Measurements from ENCODE around the gene DRC7. TPM values are rescaled to one million over a fixed set of nuclear protein-coding genes. Genes with fewer than 3 reads are reported as not detected.

The DRC7 gene
- total RNA-seq, 4 donors from 2014 or later: not detected

DNA sequence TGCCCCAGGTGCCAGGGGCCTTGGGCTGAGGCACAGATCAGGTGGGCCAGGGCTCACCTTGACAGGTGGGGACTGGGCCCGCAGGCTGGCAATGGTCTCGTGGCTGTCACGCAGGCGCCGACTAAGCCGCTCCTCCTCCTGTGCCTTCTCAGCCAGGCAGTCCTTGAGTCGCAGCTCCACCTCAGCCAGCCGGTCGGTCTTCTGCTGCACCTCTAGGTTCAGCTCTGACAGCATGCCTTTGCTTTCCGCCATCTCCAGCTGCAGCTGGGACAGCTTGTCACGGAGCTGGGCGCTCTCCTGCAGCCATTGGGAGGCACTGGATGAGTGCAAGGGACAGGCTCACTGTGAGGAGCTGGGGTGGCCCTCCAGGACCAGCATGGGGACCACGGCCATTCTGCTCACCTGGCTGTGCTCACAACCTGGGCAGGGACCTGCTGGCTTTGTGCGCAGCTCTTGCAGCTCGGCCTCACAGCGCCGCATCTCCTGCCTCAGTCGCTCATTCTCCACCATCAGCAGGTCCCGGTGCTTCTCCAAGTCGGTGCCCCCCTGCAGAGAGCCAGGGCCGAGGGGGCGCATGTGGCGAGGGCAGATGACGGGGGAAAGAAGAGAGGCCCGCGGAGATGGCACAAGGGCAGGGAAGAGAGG lies 76.7 kb downstream of the DRC7 start:
- DNase-seq: no peak
- Histone ChIP-seq H3K9me3 (no peaks in the 10 kb centered on the region), H3K36me3 (peaks cover 0 to 49% (median 0%) of the 10 kb centered on the region in 3 donors), H3K4me1 (no peaks in the 10 kb centered on the region), H3K27me3 (no peaks in the 10 kb centered on the region), H3K4me3 (no peak overlapping the region), H3K27ac (no peak overlapping the region)
- TF ChIP-seq POLR2A (IDR thresholded peaks at IDR 0.05): no peak
- TF ChIP-seq, protein P1, sequence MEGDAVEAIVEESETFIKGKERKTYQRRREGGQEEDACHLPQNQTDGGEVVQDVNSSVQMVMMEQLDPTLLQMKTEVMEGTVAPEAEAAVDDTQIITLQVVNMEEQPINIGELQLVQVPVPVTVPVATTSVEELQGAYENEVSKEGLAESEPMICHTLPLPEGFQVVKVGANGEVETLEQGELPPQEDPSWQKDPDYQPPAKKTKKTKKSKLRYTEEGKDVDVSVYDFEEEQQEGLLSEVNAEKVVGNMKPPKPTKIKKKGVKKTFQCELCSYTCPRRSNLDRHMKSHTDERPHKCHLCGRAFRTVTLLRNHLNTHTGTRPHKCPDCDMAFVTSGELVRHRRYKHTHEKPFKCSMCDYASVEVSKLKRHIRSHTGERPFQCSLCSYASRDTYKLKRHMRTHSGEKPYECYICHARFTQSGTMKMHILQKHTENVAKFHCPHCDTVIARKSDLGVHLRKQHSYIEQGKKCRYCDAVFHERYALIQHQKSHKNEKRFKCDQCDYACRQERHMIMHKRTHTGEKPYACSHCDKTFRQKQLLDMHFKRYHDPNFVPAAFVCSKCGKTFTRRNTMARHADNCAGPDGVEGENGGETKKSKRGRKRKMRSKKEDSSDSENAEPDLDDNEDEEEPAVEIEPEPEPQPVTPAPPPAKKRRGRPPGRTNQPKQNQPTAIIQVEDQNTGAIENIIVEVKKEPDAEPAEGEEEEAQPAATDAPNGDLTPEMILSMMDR (IDR thresholded peaks at IDR 0.05): no peak

DNA sequence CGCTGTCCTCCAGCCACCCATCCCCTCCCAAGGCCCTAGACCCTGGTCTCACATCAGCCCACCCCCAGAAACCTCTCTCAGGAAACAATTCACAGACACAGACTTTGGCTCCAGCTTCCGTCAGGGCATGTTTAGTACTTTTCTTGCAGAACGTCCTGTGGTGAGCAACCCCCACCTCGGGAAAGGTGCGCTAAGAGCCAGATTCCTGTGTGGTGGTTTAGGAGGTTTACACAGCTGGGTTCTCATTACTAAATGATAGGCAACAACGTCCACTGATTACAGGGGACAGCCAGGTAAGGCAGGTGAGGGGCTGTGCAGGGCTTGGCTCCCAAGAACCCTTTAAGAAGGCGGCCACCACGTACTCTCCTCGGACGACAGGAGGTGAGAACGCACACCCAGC lies 78.4 kb downstream of the DRC7 start:
- no peak for TF ChIP-seq POLR2A (IDR thresholded peaks at IDR 0.05)
- TF ChIP-seq, protein P1 (IDR thresholded peaks at IDR 0.05): no peak
- Histone ChIP-seq H3K27ac (no peak overlapping the region), H3K27me3 (no peaks in the 10 kb centered on the region), H3K4me3 (no peak overlapping the region), H3K4me1 (no peaks in the 10 kb centered on the region), H3K36me3 (peaks cover 0 to 33% (median 0%) of the 10 kb centered on the region in 3 donors), H3K9me3 (no peaks in the 10 kb centered on the region)
- no peak for DNase-seq

DNA sequence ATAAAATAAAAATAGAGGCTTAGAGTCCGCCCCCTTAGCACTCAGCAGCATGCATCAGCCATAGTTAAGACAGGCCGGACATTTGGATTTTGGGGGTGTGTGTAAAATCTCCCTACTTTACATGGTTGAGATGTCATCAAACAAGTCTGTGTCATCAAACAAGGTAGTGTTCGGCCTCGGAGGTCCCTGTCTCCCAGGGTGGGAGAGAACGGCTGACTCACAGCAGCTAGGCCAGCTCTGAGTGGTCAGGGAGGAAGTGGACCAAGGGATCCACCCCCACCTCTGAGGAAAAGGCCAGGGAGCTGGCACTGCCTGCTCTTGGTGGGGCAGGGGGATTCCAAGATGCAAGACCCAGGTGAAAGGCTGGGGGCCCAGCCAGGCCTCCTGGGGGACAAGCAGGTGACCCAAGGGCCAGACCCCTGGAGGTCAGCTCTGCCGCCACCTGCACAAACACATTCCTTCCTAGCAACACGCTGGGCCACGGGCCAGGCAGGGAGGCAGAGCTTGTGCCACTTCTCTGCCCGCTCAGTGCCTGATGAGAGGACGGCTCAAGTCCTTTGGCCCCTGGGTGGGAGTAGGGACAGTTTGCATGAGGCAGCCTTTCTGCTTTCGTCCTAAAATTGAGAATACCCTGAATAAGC lies 79.2 kb downstream of the DRC7 start:
- no peak for TF ChIP-seq POLR2A (IDR thresholded peaks at IDR 0.05)
- TF ChIP-seq, protein P1 (IDR thresholded peaks at IDR 0.05): no peak
- no peak overlapping the region for H3K4me3 ChIP-seq
- H3K27me3 ChIP-seq: no peaks in the 10 kb centered on the region
- peaks cover 0 to 28% (median 0%) of the 10 kb centered on the region in 3 donors for H3K36me3 ChIP-seq
- DNase-seq: no peak
- no peaks in the 10 kb centered on the region for H3K9me3 ChIP-seq
- H3K4me1 ChIP-seq: no peaks in the 10 kb centered on the region
- H3K27ac ChIP-seq: no peak overlapping the region

DNA sequence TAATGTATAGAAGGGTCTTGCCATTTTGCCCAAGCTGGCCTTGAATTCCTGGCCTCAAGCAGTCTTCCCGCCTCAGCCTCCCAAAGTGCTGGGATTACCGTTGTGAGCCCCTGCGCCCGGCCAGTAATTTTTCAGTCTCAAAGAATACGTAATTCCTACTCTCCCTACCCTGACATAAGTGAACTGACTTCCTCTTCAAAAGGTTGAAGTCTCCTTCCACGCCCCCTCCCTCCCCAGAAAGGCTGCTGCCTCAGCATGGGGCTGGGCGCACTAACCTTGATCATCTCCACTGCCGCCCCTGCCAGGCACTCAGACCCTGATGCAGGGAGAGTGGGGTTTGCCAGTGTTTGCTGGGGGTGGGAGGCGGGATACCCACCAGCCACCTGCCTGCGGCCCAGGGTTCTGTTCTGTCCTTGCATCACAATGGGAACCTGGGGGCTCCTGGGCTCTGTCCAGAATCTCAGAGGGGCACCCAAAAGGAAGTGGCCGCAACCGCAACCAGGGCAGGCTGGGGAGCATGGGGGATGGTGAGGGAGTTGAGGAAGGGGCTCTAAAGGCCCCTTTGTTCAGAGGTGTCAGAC lies 80.2 kb downstream of the DRC7 start:
- Histone ChIP-seq H3K27ac (no peak overlapping the region), H3K36me3 (peaks cover 0 to 24% (median 0%) of the 10 kb centered on the region in 3 donors)

DNA sequence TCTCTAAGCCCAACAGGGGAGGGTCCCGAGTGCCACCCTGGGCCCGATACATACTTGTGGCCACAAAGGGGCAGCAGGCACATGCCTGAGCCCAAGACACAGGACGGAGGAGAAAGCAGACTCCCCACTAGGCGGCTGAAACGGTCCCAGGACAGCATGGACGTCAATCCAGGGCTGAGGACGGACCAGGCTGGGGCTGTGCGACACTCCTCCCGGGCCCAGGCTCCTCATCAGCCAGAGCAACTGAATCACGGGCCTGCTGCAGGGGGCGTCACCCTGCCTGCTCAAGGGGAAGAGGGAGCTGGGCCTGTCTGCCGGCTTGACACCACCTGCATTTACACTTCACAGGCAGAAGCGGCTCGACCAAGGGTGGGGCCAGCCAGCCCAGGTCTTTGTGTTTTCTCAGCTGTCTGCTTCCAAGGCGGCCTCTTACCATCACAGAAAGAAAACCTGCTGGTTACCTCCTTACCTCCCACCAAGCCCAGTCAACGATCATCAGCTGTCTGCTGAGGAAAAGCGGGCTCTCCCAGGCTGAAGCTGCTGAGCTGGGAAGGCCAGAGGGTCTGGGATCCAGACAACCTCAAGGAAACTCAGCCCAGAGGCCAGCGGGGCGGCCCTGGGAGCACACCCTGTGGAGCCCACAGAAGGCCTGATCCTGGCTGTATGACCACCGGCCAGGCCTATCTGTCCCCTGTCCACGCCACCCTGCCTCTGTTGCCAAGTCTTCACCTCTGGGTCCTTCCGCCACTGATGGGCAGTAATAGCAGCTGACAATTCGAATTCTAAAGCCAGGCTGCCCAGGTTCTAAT lies 81.3 kb downstream of the DRC7 start:
- no peaks in the 10 kb centered on the region for H3K27me3 ChIP-seq
- TF ChIP-seq, protein P1 (IDR thresholded peaks at IDR 0.05): peak in 4 of 6 experiments; percentile 19 to 72 (median 68)
- TF ChIP-seq POLR2A (IDR thresholded peaks at IDR 0.05): no peak
- no peaks in the 10 kb centered on the region for H3K9me3 ChIP-seq
- H3K27ac ChIP-seq: no peak overlapping the region
- DNase-seq: peak in 2 of 3 donors; percentile 59 to 73
- no peaks in the 10 kb centered on the region for H3K4me1 ChIP-seq
- peaks cover 0 to 14% (median 0%) of the 10 kb centered on the region in 3 donors for H3K36me3 ChIP-seq
- H3K4me3 ChIP-seq: no peak overlapping the region

More for the DNA sequence above, 80.2 kb downstream of the DRC7 start:
- TF ChIP-seq POLR2A (IDR thresholded peaks at IDR 0.05): no peak
- TF ChIP-seq, protein P1 (IDR thresholded peaks at IDR 0.05): no peak
- H3K4me3 ChIP-seq: no peak overlapping the region
- no peaks in the 10 kb centered on the region for H3K9me3 ChIP-seq
- H3K4me1 ChIP-seq: no peaks in the 10 kb centered on the region
- no peak for DNase-seq
- no peaks in the 10 kb centered on the region for H3K27me3 ChIP-seq

All from Peyer's patch (tissue), 4 donors.